Activated CD8-positive, alpha-beta memory T cell treated with anti-CD3 and anti-CD28 coated beads, Interleukin-2, amount 50 U/mL, for 48 hours (primary cell): ENCODE results near the gene TTBK2.
"Not testable (repeated sequence)": the region's sequence is repeated elsewhere in the genome, so short reads cannot be mapped to it uniquely, and the experiment has no call there.

Experiments used
- DNase-seq: peaks from one replicate; pipeline ENCODE4 v3.0.0-alpha.2; 2020

TTBK2 gene

GRCh38 chr15:42820811-42821210 lies 99.8 kb downstream of the TTBK2 start:
- DNase-seq, result no peak

- no peak for DNase-seq
Measured at GRCh38 chr15:42819786-42820185, 100.8 kb downstream of the TTBK2 start.

- DNase-seq, result no peak
Measured at GRCh38 chr15:42811433-42811832, 109.1 kb downstream of the TTBK2 start.

GRCh38 chr15:42808913-42809312 lies 111.7 kb downstream of the TTBK2 start:
- DNase-seq, result no peak

- DNase-seq, result no peak
Measured at GRCh38 chr15:42805266-42805665, 115.3 kb downstream of the TTBK2 start.

GRCh38 chr15:42804739-42805138 lies 115.8 kb downstream of the TTBK2 start:
- DNase-seq, result no peak

GRCh38 chr15:42803436-42803835 lies 117.1 kb downstream of the TTBK2 start:
- DNase-seq, result no peak

GRCh38 chr15:42802168-42802567 lies 118.4 kb downstream of the TTBK2 start:
- DNase-seq, result no peak

- DNase-seq, result no peak
Measured at GRCh38 chr15:42800731-42801474, 119.7 kb downstream of the TTBK2 start.

- DNase-seq, result no peak
Measured at GRCh38 chr15:42798802-42799201, 121.8 kb downstream of the TTBK2 start.

- DNase-seq, result no peak
Measured at GRCh38 chr15:42796955-42797782, 123.4 kb downstream of the TTBK2 start.

- no peak for DNase-seq
Measured at GRCh38 chr15:42788725-42789124, 131.9 kb downstream of the TTBK2 start.

GRCh38 chr15:42786978-42787377 lies 133.6 kb downstream of the TTBK2 start:
- DNase-seq, result no peak

GRCh38 chr15:42785569-42785968 lies 135.0 kb downstream of the TTBK2 start:
- DNase-seq, result no peak

GRCh38 chr15:42784705-42785104 lies 135.9 kb downstream of the TTBK2 start:
- no peak for DNase-seq

GRCh38 chr15:42782716-42783115 lies 137.9 kb downstream of the TTBK2 start:
- DNase-seq, result no peak

GRCh38 chr15:42775416-42775815 lies 145.2 kb downstream of the TTBK2 start:
- no peak for DNase-seq

GRCh38 chr15:42772901-42773300 lies 147.7 kb downstream of the TTBK2 start:
- no peak for DNase-seq

GRCh38 chr15:42772144-42772543 lies 148.4 kb downstream of the TTBK2 start:
- DNase-seq, result no peak

- not testable (repeated sequence) for DNase-seq
Measured at GRCh38 chr15:42766109-42766508, 154.5 kb downstream of the TTBK2 start.

GRCh38 chr15:42764154-42764731 lies 156.3 kb downstream of the TTBK2 start:
- DNase-seq, result not testable (repeated sequence)

GRCh38 chr15:42761813-42762212 lies 158.8 kb downstream of the TTBK2 start:
- not testable (repeated sequence) for DNase-seq

- DNase-seq, result no peak
Measured at GRCh38 chr15:42760759-42761158, 159.8 kb downstream of the TTBK2 start.

- no peak for DNase-seq
Measured at GRCh38 chr15:42759093-42759492, 161.5 kb downstream of the TTBK2 start.
